GM13976 (cell line): ENCODE measurements around the gene PRKCA.

Experiments used
- DNase-seq: peaks from one replicate; pipeline ENCODE4 v3.0.0; 2012; ENCODE audit warnings: low spot score
- CTCF ChIP-seq: IDR thresholded peaks from 2 replicates; pipeline ENCODE4 v1.5.1; 2012; ENCODE audit warnings: borderline replicate concordance, mild to moderate bottlenecking; ENCODE audit not compliant: insufficient read depth; ENCODE audit errors: extremely low read depth, missing control alignments, control extremely low read depth
- in situ Hi-C: fragments of 300-500 bp; cut with MboI; formaldehyde crosslinking; loops from one replicate; pipeline ENCODE4 v1.12.0; 2022; ENCODE audit warnings: low sequenced_read_pairs, mixed read lengths, inconsistent platforms; ENCODE audit not compliant: unreplicated experiment

PRKCA gene

GRCh38 chr17:66307257-66307656, 4.8 kb downstream of the PRKCA start:
- DNase-seq: no peak
- in situ Hi-C loops: no loop called here
- no peak for TF ChIP-seq CTCF

GRCh38 chr17:66308856-66309255, 6.4 kb downstream of the PRKCA start:
- TF ChIP-seq CTCF: no peak
- DNase-seq: no peak
- in situ Hi-C loops: no loop called here

GRCh38 chr17:66309793-66310192, 7.4 kb downstream of the PRKCA start:
- in situ Hi-C loops: no loop called here
- no peak for TF ChIP-seq CTCF
- no peak for DNase-seq

- no peak for DNase-seq
- in situ Hi-C loops: no loop called here
- TF ChIP-seq CTCF: no peak
Observed at GRCh38 chr17:66310528-66311148, 8.2 kb downstream of the PRKCA start.

GRCh38 chr17:66312912-66313311, 10.5 kb downstream of the PRKCA start:
- in situ Hi-C loops: no loop called here
- no peak for TF ChIP-seq CTCF
- no peak for DNase-seq

- in situ Hi-C loops: no loop called here
- no peak for DNase-seq
- no peak for TF ChIP-seq CTCF
Observed at GRCh38 chr17:66313325-66313724, 10.9 kb downstream of the PRKCA start.
